ENCODE measurements around the gene DNPH1.

DNA sequence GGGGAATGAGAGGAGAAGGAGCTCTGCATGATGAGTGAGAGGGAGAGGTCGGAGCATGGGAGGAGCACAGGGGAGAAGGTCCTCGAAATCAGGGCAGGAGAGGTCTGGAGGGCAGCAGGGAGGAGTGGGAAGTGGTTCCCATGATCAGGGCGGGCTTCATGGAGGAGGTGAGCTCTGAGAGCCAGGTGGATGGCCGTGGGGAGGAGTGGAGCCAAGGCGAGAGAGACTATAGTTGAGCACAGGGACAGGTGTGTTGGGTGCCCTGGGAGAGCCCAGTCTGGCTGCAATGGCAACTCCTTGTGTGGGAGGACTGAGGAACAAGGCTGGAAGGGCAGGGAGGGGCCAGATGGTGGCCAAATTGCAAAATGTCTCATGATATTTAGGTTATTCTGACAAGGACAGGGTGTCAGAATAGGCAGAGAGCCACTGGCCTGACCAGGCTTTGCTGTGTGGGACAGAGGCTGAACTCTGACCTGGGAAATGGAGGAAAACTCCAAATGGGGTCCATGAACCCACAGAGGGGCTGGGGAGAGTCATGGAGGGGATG is 35.4 kb upstream of the DNPH1 start:
- TF ChIP-seq, protein P1, sequence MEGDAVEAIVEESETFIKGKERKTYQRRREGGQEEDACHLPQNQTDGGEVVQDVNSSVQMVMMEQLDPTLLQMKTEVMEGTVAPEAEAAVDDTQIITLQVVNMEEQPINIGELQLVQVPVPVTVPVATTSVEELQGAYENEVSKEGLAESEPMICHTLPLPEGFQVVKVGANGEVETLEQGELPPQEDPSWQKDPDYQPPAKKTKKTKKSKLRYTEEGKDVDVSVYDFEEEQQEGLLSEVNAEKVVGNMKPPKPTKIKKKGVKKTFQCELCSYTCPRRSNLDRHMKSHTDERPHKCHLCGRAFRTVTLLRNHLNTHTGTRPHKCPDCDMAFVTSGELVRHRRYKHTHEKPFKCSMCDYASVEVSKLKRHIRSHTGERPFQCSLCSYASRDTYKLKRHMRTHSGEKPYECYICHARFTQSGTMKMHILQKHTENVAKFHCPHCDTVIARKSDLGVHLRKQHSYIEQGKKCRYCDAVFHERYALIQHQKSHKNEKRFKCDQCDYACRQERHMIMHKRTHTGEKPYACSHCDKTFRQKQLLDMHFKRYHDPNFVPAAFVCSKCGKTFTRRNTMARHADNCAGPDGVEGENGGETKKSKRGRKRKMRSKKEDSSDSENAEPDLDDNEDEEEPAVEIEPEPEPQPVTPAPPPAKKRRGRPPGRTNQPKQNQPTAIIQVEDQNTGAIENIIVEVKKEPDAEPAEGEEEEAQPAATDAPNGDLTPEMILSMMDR (IDR thresholded peaks at IDR 0.05) = no peak
- no peak for TF ChIP-seq POLR2A (IDR thresholded peaks at IDR 0.05)

All from uterus (tissue), 2 donors.